OCI-LY7 (cell line): ENCODE data around the gene SLCO4C1.

ENCODE experiments used
- EZH2phosphoT487 ChIP-seq: fragments of 200-600 bp; sonication (generic); IDR thresholded peaks from 2 replicates; pipeline ENCODE4 v1.6.1; 2018; ENCODE audit warnings: low read depth, borderline replicate concordance, mild to moderate bottlenecking, mixed run types, antibody characterized with exemption, low read length, moderate library complexity, mixed read lengths
- TF ChIP-seq, protein P1 (sequence below): fragments of 200-600 bp; sonication (generic); conservative IDR thresholded peaks from 2 replicates; pipeline ENCODE4 v1.5.1; 2014; ENCODE audit warnings: mild to moderate bottlenecking, antibody characterized with exemption, low read length, moderate library complexity, mixed read lengths

DNA sequence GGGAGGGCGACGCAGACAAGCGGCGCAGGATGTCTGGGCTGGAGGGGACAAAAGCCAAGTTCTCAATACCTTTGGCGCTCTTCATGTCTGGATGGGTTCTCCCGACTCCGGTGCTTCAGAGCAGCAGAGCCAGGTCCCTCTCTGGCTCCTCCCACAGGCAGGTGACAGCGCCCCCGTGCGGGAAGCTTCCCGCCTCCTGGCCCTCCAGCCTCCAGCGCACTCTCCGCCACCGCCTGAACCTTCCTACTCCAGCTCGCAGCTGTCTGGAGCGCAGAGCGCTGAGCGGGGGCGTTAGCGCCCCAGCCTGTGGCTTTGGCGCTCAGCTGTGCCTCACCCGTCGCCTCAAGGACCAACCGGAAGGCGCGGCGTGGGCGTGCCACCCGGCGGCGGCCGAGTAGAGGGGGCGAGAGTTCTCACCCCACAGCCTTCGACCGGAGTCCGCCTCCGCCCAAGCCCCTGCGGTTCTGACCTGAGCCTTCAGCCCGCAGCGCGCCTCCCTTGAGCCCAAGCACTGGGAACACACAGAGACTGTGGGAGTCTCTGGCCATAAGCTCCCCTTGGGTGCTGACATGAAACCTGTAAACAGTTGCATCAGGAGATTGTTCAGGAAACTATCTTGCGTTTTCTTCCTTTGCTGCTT is at the start of gene SLCO4C1:
- TF ChIP-seq, protein P1, sequence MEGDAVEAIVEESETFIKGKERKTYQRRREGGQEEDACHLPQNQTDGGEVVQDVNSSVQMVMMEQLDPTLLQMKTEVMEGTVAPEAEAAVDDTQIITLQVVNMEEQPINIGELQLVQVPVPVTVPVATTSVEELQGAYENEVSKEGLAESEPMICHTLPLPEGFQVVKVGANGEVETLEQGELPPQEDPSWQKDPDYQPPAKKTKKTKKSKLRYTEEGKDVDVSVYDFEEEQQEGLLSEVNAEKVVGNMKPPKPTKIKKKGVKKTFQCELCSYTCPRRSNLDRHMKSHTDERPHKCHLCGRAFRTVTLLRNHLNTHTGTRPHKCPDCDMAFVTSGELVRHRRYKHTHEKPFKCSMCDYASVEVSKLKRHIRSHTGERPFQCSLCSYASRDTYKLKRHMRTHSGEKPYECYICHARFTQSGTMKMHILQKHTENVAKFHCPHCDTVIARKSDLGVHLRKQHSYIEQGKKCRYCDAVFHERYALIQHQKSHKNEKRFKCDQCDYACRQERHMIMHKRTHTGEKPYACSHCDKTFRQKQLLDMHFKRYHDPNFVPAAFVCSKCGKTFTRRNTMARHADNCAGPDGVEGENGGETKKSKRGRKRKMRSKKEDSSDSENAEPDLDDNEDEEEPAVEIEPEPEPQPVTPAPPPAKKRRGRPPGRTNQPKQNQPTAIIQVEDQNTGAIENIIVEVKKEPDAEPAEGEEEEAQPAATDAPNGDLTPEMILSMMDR: no peak
- TF ChIP-seq EZH2phosphoT487: no peak
